ENCODE measurements around the gene NUDT22. TPM values are rescaled to one million over a fixed set of nuclear protein-coding genes. Genes with fewer than 3 reads are reported as not detected.

Gene NUDT22
- total RNA-seq, 1 donor from 2014 or later: 158 TPM

GRCh38 chr11:64202992-64203391, 23.1 kb upstream of the NUDT22 start:
- intact Hi-C loops (cut with DNase I): no loop called here
- H3K36me3 ChIP-seq: peaks cover 67% of the 10 kb centered on the region in 2 donors
- TF ChIP-seq, protein P1, sequence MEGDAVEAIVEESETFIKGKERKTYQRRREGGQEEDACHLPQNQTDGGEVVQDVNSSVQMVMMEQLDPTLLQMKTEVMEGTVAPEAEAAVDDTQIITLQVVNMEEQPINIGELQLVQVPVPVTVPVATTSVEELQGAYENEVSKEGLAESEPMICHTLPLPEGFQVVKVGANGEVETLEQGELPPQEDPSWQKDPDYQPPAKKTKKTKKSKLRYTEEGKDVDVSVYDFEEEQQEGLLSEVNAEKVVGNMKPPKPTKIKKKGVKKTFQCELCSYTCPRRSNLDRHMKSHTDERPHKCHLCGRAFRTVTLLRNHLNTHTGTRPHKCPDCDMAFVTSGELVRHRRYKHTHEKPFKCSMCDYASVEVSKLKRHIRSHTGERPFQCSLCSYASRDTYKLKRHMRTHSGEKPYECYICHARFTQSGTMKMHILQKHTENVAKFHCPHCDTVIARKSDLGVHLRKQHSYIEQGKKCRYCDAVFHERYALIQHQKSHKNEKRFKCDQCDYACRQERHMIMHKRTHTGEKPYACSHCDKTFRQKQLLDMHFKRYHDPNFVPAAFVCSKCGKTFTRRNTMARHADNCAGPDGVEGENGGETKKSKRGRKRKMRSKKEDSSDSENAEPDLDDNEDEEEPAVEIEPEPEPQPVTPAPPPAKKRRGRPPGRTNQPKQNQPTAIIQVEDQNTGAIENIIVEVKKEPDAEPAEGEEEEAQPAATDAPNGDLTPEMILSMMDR (IDR thresholded peaks at IDR 0.05): no peak

DNA sequence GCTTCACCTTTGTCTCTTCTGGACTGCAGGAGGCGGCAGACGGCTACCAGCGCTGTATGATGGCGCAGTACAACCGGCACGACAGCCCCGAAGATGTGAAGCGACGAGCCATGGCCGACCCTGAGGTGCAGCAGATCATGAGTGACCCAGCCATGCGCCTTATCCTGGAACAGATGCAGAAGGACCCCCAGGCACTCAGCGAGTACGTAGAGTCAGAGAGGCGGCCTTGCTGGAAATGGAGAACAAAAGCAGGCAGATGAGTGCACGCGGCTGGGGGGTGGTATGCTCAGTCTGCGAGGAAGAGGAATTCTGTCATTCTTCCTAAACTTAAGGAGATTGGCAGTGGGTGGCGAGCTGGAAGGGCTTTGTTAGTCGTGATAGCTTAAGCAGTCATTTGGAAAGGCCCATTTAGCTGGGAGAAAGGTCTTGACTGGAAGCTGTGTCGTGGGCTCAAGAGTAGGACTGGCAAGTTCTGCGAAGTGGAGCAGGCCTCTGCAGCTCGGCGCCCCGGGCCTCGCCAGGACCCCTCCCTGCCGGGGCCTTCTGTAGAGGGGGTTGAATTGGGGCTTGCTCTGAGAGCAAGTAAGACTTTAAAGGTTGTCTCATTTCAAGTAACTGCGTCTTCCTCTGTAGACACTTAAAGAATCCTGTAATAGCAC, 22.5 kb upstream of the NUDT22 start:
- H3K4me3 ChIP-seq: no peak overlapping the region
- no peaks in the 10 kb centered on the region for H3K27me3 ChIP-seq
- TF ChIP-seq, protein P1 (IDR thresholded peaks at IDR 0.05): no peak
- H3K9me3 ChIP-seq: no peaks in the 10 kb centered on the region
- no peak for DNase-seq (ENCODE audit: low spot score in 2 of 2)
- H3K4me1 ChIP-seq: no peaks in the 10 kb centered on the region
- H3K27ac ChIP-seq: no peak overlapping the region
- intact Hi-C loops (cut with DNase I): loop anchor here (1.0 kb wide), 1 partner anchor 101 kb away; no protein-coding TSS in a partner anchor
- H3K36me3 ChIP-seq: peaks cover 61% of the 10 kb centered on the region in 2 donors

More at GRCh38 chr11:64202992-64203391, 23.1 kb upstream of the NUDT22 start:
- DNase-seq (ENCODE audit: low spot score in 2 of 2): no peak
- Histone ChIP-seq H3K4me1 (no peaks in the 10 kb centered on the region), H3K4me3 (no peak overlapping the region), H3K9me3 (no peaks in the 10 kb centered on the region), H3K27ac (no peak overlapping the region), H3K27me3 (no peaks in the 10 kb centered on the region)

GRCh38 chr11:64204080-64204440, 22.0 kb upstream of the NUDT22 start:
- Histone ChIP-seq H3K36me3 (peaks cover 56% of the 10 kb centered on the region in 2 donors), H3K9me3 (no peaks in the 10 kb centered on the region), H3K4me3 (no peak overlapping the region), H3K27ac (no peak overlapping the region), H3K4me1 (no peaks in the 10 kb centered on the region), H3K27me3 (no peaks in the 10 kb centered on the region)
- no peak for DNase-seq (ENCODE audit: low spot score in 2 of 2)
- TF ChIP-seq, protein P1 (IDR thresholded peaks at IDR 0.05): no peak
- intact Hi-C loops (cut with DNase I): loop anchor here (1.0 kb wide), 1 partner anchor 100 kb away; no protein-coding TSS in a partner anchor

DNA sequence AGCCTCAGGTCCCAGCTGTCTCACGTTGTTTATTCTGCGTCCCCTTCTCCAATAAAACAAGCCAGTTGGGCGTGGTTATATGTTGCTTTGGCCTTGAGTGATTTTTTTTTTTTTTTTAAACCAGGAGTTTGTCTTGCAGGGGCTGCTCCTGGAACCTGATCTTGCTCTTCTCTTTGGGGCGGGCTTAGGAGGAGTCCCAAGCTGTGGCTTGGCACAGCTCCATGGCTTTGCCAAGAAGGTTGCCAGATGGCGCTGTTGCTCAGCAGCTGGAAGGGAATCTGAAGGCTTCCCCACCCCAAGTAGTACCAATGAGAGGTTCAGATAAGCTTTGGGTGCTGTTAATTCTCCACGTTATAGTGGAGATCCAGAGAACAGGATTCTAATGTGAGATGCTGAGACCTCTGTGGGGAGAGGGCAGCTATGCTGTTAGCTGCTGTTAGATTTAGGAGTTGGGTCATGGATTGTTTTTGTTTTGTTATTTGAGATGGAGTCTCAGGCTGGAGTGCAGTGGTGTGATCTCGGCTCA, 21.5 kb upstream of the NUDT22 start:
- Histone ChIP-seq H3K4me1 (no peaks in the 10 kb centered on the region), H3K27ac (no peak overlapping the region), H3K9me3 (no peaks in the 10 kb centered on the region), H3K4me3 (no peak overlapping the region), H3K36me3 (peaks cover 53 to 55% of the 10 kb centered on the region in 2 donors), H3K27me3 (no peaks in the 10 kb centered on the region)
- TF ChIP-seq, protein P1 (IDR thresholded peaks at IDR 0.05): peak; percentile 72 to 82 (median 79)
- DNase-seq (ENCODE audit: low spot score in 2 of 2): peak; percentile 44 to 91
- intact Hi-C loops (cut with DNase I): loop anchor here (1.0 kb wide), 1 partner anchor 100 kb away; no protein-coding TSS in a partner anchor

DNA sequence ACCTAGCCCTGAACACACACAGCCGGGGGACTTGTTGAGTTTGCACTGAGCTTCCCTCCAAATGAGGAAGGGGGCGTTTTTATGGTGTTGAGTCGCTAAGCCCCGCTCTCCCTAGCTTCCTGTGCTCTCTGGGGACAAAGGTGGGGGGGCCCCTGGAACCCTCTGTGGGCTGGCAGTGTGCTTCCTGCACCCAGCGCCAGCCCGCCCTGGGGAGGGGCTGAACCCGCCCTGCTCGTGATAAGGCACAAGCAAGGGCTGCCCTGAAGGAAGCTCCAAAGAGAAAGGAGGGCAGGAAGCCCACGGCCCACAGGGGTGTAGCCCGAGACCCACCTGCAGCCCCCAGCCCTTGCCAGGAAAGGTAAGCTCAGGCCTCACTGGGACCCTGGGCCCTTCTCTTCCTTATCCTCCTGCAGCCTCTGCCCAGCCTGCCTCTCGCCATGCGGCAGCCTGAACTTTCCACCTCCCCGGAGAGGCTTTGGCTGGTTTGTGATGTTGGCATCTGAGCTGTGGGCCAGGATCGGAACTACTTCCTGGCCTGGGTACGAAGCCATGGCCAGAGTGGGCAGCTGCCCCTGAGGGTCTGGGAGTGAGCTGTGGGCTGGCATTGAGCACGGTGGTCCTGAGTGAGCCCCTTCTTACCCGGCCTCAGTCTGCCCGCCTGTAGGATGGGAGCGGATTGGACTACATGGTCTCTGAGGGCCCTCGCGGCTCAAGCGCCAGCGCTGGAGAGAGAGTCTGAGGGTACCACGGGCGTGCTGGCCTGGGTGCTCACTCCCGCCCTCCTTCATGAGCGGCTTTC, 19.4 kb upstream of the NUDT22 start, which contains the start of gene FERMT3:
Gene FERMT3 (plus strand): TSS at position 265 of the 799 bp plus-strand sequence. CDS start 644 bp downstream, outside the sequence.
- peaks cover 35 to 37% of the 10 kb centered on the region in 2 donors for H3K36me3 ChIP-seq
- peak within 1 kb of the TSS; percentile 48 to 66 for H3K27ac ChIP-seq
- DNase-seq (ENCODE audit: low spot score in 2 of 2): peak; percentile 39 to 81
- H3K4me3 ChIP-seq: peak within 1 kb of the TSS; percentile 24 to 50
- no peaks in the 10 kb centered on the region for H3K27me3 ChIP-seq
- intact Hi-C loops (cut with DNase I): no loop called here
- TF ChIP-seq, protein P1 (IDR thresholded peaks at IDR 0.05): no peak
- H3K4me1 ChIP-seq: no peaks in the 10 kb centered on the region
- no peaks in the 10 kb centered on the region for H3K9me3 ChIP-seq

All from ascending aorta (tissue), 2 donors.